Measurements from ENCODE around the gene ATP8B3. TPM values are rescaled to one million over a fixed set of nuclear protein-coding genes. Genes with fewer than 3 reads are reported as not detected.
A peak's percentile ranks its signal among the peaks of the same experiment; 100 is the strongest.

Gene ATP8B3
- total and polyA plus RNA-seq, 10 of the 15 experiments (the other 5 are each of a cell fraction or from before 2014, with no cell fraction given), result 0.13 to 1.7 (median 0.52) TPM

DNA sequence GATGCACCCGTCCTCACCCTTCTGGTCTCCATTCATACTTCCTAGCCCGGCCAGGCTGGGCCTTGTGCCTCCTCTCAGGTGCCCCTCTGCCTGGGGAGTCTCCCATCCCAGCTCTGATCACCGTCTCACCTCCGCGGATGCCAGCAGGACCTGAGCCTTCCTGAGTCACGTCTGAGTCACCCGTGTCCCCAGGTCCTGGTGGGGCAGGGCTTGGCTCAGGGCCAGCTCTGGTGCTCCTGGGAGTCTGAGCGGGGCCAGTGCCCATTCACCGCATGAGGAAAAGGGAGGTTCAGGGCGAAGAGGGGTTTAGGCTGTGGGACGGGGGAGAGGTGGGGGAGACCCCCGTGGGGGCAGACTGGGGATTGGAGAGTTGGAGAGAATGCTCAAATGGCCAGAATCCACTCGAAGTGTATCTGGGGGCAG lies 593 bp downstream of the ATP8B3 start:
- WGBS (ENCODE audit: insufficient coverage, insufficient replicate concordance, low lambda C conversion rate, missing lambda C conversion rate), result 21% methylated on average over 12 of the region's 13 CpGs
- CTCF ChIA-PET, result no interaction called here

More for the DNA sequence above, 593 bp downstream of the ATP8B3 start:
- DNase-seq (ENCODE audit: low read depth, low spot score), result no peak
- ChIA-PET POLR2A (interaction anchor here (0.6 to 1.0 kb wide), 2 partner anchors 197 to 221 kb away, joined by 3 read pairs; no protein-coding TSS in a partner anchor), SMC1A (ENCODE audit: uncharacterized antibody, unreplicated experiment) (no interaction called here), RAD21 (ENCODE audit: unreplicated experiment) (no interaction called here)
- no peaks in the 10 kb centered on the region for H3K27me3 ChIP-seq (replicated peaks in 1 of 2; ENCODE audit: control insufficient read depth in 2 of 2, insufficient read depth in 2 of 2, low read length in 1 of 2)
- BruUV-seq (replicated peaks), result no TSS peak
- H4K20me1 ChIP-seq (ENCODE audit: control insufficient read depth, insufficient read depth), result no peaks in the 10 kb centered on the region
- in situ Hi-C loops (cut with MboI) (no loop called here), intact Hi-C loops (cut with micrococcal nuclease; ENCODE audit: unreplicated experiment) (no loop called here)
- H3K9me3 ChIP-seq (replicated peaks; ENCODE audit: control insufficient read depth, insufficient read depth, low read length), result no peaks in the 10 kb centered on the region
- ATAC-seq, result no peak
- H3K9ac ChIP-seq (ENCODE audit: control insufficient read depth, insufficient read depth, low read length), result no peak overlapping the region; the same call in 1 of the 2 replicates
- H3K79me2 ChIP-seq (ENCODE audit: control insufficient read depth, insufficient read depth, low read length), result no peaks in the 10 kb centered on the region
- H3K36me3 ChIP-seq (ENCODE audit: control insufficient read depth in 2 of 2, insufficient read depth in 2 of 2, low read length in 1 of 2), result peaks cover 0 to 6% of the 10 kb centered on the region in 2 experiments; a peak in 2 of 4 replicates
- TF ChIP-seq NFYB (IDR thresholded peaks at IDR 0.05; ENCODE audit: insufficient read depth, low read depth, low read length) (no peak), EP300 (IDR thresholded peaks at IDR 0.05; ENCODE audit: borderline replicate concordance in 1 of 2, control insufficient read depth in 1 of 2, low read depth in 2 of 2, low read length in 2 of 2) (no peak), MTA2 (IDR thresholded peaks at IDR 0.05; ENCODE audit: low read depth) (no peak), HDGF (IDR thresholded peaks at IDR 0.05) (no peak), ESRRA (IDR thresholded peaks at IDR 0.05; ENCODE audit: low read length) (no peak), IKZF1 (conservative IDR thresholded peaks at IDR 0.05) (no peak), SPI1 (IDR thresholded peaks at IDR 0.05; ENCODE audit: borderline replicate concordance, insufficient read depth, low read depth, low read length) (no peak), CBX3 (IDR thresholded peaks at IDR 0.05; ENCODE audit: borderline replicate concordance, low read depth) (no peak), ZNF207 (IDR thresholded peaks at IDR 0.05; ENCODE audit: borderline replicate concordance) (no peak), SIX5 (IDR thresholded peaks at IDR 0.05; ENCODE audit: low read depth, low read length, severe bottlenecking) (no peak), SMC3 (IDR thresholded peaks at IDR 0.05; ENCODE audit: borderline replicate concordance, low read length) (no peak), ZSCAN29 (IDR thresholded peaks at IDR 0.05) (no peak), HDAC2 (IDR thresholded peaks at IDR 0.05) (no peak)
- TF ChIP-seq, protein P1, sequence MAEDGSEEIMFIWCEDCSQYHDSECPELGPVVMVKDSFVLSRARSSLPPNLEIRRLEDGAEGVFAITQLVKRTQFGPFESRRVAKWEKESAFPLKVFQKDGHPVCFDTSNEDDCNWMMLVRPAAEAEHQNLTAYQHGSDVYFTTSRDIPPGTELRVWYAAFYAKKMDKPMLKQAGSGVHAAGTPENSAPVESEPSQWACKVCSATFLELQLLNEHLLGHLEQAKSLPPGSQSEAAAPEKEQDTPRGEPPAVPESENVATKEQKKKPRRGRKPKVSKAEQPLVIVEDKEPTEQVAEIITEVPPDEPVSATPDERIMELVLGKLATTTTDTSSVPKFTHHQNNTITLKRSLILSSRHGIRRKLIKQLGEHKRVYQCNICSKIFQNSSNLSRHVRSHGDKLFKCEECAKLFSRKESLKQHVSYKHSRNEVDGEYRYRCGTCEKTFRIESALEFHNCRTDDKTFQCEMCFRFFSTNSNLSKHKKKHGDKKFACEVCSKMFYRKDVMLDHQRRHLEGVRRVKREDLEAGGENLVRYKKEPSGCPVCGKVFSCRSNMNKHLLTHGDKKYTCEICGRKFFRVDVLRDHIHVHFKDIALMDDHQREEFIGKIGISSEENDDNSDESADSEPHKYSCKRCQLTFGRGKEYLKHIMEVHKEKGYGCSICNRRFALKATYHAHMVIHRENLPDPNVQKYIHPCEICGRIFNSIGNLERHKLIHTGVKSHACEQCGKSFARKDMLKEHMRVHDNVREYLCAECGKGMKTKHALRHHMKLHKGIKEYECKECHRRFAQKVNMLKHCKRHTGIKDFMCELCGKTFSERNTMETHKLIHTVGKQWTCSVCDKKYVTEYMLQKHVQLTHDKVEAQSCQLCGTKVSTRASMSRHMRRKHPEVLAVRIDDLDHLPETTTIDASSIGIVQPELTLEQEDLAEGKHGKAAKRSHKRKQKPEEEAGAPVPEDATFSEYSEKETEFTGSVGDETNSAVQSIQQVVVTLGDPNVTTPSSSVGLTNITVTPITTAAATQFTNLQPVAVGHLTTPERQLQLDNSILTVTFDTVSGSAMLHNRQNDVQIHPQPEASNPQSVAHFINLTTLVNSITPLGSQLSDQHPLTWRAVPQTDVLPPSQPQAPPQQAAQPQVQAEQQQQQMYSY (CRISPR knock-in tag; IDR thresholded peaks at IDR 0.05), result no peak
- TF ChIP-seq, protein P2, sequence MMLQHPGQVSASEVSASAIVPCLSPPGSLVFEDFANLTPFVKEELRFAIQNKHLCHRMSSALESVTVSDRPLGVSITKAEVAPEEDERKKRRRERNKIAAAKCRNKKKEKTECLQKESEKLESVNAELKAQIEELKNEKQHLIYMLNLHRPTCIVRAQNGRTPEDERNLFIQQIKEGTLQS (IDR thresholded peaks at IDR 0.05; ENCODE audit: borderline replicate concordance, extremely low read depth, low read depth, low read length), result no peak
- TF ChIP-seq, protein P3, sequence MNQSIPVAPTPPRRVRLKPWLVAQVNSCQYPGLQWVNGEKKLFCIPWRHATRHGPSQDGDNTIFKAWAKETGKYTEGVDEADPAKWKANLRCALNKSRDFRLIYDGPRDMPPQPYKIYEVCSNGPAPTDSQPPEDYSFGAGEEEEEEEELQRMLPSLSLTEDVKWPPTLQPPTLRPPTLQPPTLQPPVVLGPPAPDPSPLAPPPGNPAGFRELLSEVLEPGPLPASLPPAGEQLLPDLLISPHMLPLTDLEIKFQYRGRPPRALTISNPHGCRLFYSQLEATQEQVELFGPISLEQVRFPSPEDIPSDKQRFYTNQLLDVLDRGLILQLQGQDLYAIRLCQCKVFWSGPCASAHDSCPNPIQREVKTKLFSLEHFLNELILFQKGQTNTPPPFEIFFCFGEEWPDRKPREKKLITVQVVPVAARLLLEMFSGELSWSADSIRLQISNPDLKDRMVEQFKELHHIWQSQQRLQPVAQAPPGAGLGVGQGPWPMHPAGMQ (IDR thresholded peaks at IDR 0.05; ENCODE audit: borderline replicate concordance), result no peak
- H2AFZ ChIP-seq (ENCODE audit: control insufficient read depth, low read depth, low read length), result peak overlapping the region; percentile 69
- no peak for FAIRE-seq
- peaks cover 3% of the 10 kb centered on the region; the same call in 1 of the 2 replicates for H3K4me1 ChIP-seq (ENCODE audit: control insufficient read depth, insufficient read depth, low read length)
- no peak overlapping the region for H3K27ac ChIP-seq (ENCODE audit: control insufficient read depth, insufficient read depth)
- H3K4me2 ChIP-seq (ENCODE audit: control insufficient read depth, insufficient read depth), result peak overlapping the region; percentile 80; the same call in 1 of the 2 replicates
- H3K4me3 ChIP-seq, result peak overlapping the region; percentile 75; the same call in 1 of the 2 replicates

Data from GM12878 (cell line).